Fibroblast of the conjunctiva (primary cell): Measurements from ENCODE around the gene ZFAND6.
A peak's percentile ranks its signal among the peaks of the same experiment; 100 is the strongest.
"Not testable (repeated sequence)": the region's sequence is repeated elsewhere in the genome, so short reads cannot be mapped to it uniquely, and the experiment has no call there.

Source experiments
- DNase-seq: peaks from one replicate; pipeline ENCODE4 v3.0.0-alpha.2; 2010; ENCODE audit warnings: low read depth

The ZFAND6 gene

GRCh38 chr15:80099241-80099640, 39.8 kb downstream of the ZFAND6 start:
- no peak for DNase-seq

GRCh38 chr15:80099662-80100061, 40.2 kb downstream of the ZFAND6 start:
- DNase-seq: not testable (repeated sequence)

- no peak for DNase-seq
Measured at GRCh38 chr15:80100247-80100646, 40.8 kb downstream of the ZFAND6 start.

GRCh38 chr15:80105193-80105592, 45.7 kb downstream of the ZFAND6 start:
- no peak for DNase-seq

GRCh38 chr15:80105595-80105994, 46.1 kb downstream of the ZFAND6 start:
- DNase-seq: no peak

GRCh38 chr15:80106051-80106450, 46.6 kb downstream of the ZFAND6 start:
- DNase-seq: peak; percentile 9

GRCh38 chr15:80107204-80107603, 47.7 kb downstream of the ZFAND6 start:
- DNase-seq: no peak

GRCh38 chr15:80107774-80108173, 48.3 kb downstream of the ZFAND6 start:
- DNase-seq: no peak

- DNase-seq: no peak
Measured at GRCh38 chr15:80109388-80109787, 49.9 kb downstream of the ZFAND6 start.

GRCh38 chr15:80110920-80111319, 51.4 kb downstream of the ZFAND6 start:
- no peak for DNase-seq

GRCh38 chr15:80114114-80114513, 54.6 kb downstream of the ZFAND6 start:
- DNase-seq: no peak

GRCh38 chr15:80115021-80115420, 55.5 kb downstream of the ZFAND6 start:
- DNase-seq: no peak

GRCh38 chr15:80118956-80119355, 59.5 kb downstream of the ZFAND6 start:
- no peak for DNase-seq

GRCh38 chr15:80120636-80121035, 61.2 kb downstream of the ZFAND6 start:
- no peak for DNase-seq

GRCh38 chr15:80121546-80121945, 62.1 kb downstream of the ZFAND6 start:
- DNase-seq: no peak

GRCh38 chr15:80123034-80123433, 63.6 kb downstream of the ZFAND6 start:
- no peak for DNase-seq

- not testable (repeated sequence) for DNase-seq
Measured at GRCh38 chr15:80127253-80127652, 67.8 kb downstream of the ZFAND6 start.

GRCh38 chr15:80127911-80128310, 68.4 kb downstream of the ZFAND6 start:
- no peak for DNase-seq

- DNase-seq: no peak
Measured at GRCh38 chr15:80132382-80132781, 72.9 kb downstream of the ZFAND6 start.

- no peak for DNase-seq
Measured at GRCh38 chr15:80136854-80137253, 77.4 kb downstream of the ZFAND6 start.

- DNase-seq: no peak
Measured at GRCh38 chr15:80138961-80139360, 79.5 kb downstream of the ZFAND6 start.

- no peak for DNase-seq
Measured at GRCh38 chr15:80140909-80141308, 81.4 kb downstream of the ZFAND6 start.

GRCh38 chr15:80141916-80142598, 82.6 kb downstream of the ZFAND6 start:
- DNase-seq: no peak

- DNase-seq: no peak
Measured at GRCh38 chr15:80142646-80143045, 83.2 kb downstream of the ZFAND6 start.
